Osteocyte (in vitro differentiated cells): Measurements from ENCODE around the gene ZNF438. TPM values are rescaled to one million over a fixed set of nuclear protein-coding genes. Genes with fewer than 3 reads are reported as not detected.

Experiments
- DNase-seq: peaks from one replicate; pipeline ENCODE4 v3.0.0; 2021; ENCODE audit warnings: mixed read lengths; ENCODE audit not compliant: unreplicated experiment; ENCODE audit errors: extremely low spot score
- H3K27ac Mint-ChIP-seq: one replicate; pipeline ENCODE4 v1.8.0; 2021; ENCODE audit warnings: mild to moderate bottlenecking, mixed read lengths; ENCODE audit not compliant: unreplicated experiment
- H3K27me3 Mint-ChIP-seq: one replicate; pipeline ENCODE4 v1.8.0; 2021; ENCODE audit warnings: mixed read lengths; ENCODE audit not compliant: unreplicated experiment
- H3K36me3 Mint-ChIP-seq: one replicate; pipeline ENCODE4 v1.8.0; 2021; ENCODE audit warnings: mixed read lengths; ENCODE audit not compliant: unreplicated experiment
- H3K4me1 Mint-ChIP-seq: one replicate; pipeline ENCODE4 v1.8.0; 2021; ENCODE audit warnings: mixed read lengths; ENCODE audit not compliant: unreplicated experiment
- H3K4me3 Mint-ChIP-seq: one replicate; pipeline ENCODE4 v1.8.0; 2021; ENCODE audit warnings: mild to moderate bottlenecking, moderate library complexity, mixed read lengths; ENCODE audit not compliant: unreplicated experiment
- H3K9me3 Mint-ChIP-seq: one replicate; pipeline ENCODE4 v1.8.0; 2021; ENCODE audit warnings: mixed read lengths; ENCODE audit not compliant: unreplicated experiment
- CTCF ChIP-seq: fragments of 200-600 bp; sonication (generic); IDR thresholded peaks from 2 replicates; pipeline ENCODE4 v1.5.0; 2021; ENCODE audit warnings: antibody characterized with exemption, mild to moderate bottlenecking, moderate library complexity
- total RNA-seq: library from RNA; stranded (reverse); gene quantifications from 2 replicates; pipeline ENCODE4 v1.2.1, GENCODE V29; 2021

Gene ZNF438
- total RNA-seq, 1 donor from 2014 or later = 4.8 TPM

- no peak for TF ChIP-seq CTCF
- no peaks in the 10 kb centered on the region for H3K27me3 Mint-ChIP-seq
- DNase-seq = no peak
- peaks cover 10% of the 10 kb centered on the region for H3K36me3 Mint-ChIP-seq
- peak overlapping the region; percentile 66 for H3K27ac Mint-ChIP-seq
- peaks cover 13% of the 10 kb centered on the region for H3K9me3 Mint-ChIP-seq
- peaks cover 36% of the 10 kb centered on the region for H3K4me1 Mint-ChIP-seq
- no peak overlapping the region for H3K4me3 Mint-ChIP-seq
These were observed 34.0 kb downstream of the ZNF438 start for GRCh38 chr10:30997536-30998235.

GRCh38 chr10:30996481-30997005 lies 35.1 kb downstream of the ZNF438 start:
- Mint-ChIP-seq H3K4me1 (peaks cover 38% of the 10 kb centered on the region), H3K4me3 (no peak overlapping the region), H3K27me3 (no peaks in the 10 kb centered on the region), H3K27ac (peak overlapping the region; percentile 40), H3K9me3 (peaks cover 13% of the 10 kb centered on the region), H3K36me3 (peaks cover 10% of the 10 kb centered on the region)
- no peak for TF ChIP-seq CTCF
- DNase-seq = no peak

- no peak for DNase-seq
- no peak overlapping the region for H3K4me3 Mint-ChIP-seq
- no peaks in the 10 kb centered on the region for H3K27me3 Mint-ChIP-seq
- H3K27ac Mint-ChIP-seq = no peak overlapping the region
- TF ChIP-seq CTCF = no peak
- H3K9me3 Mint-ChIP-seq = peaks cover 13% of the 10 kb centered on the region
- peaks cover 10% of the 10 kb centered on the region for H3K36me3 Mint-ChIP-seq
- H3K4me1 Mint-ChIP-seq = peaks cover 37% of the 10 kb centered on the region
These were observed 36.4 kb downstream of the ZNF438 start for GRCh38 chr10:30995081-30995770.

GRCh38 chr10:30993155-30993554 lies 38.5 kb downstream of the ZNF438 start:
- peaks cover 22% of the 10 kb centered on the region for H3K4me1 Mint-ChIP-seq
- H3K9me3 Mint-ChIP-seq = peaks cover 13% of the 10 kb centered on the region
- H3K36me3 Mint-ChIP-seq = peaks cover 10% of the 10 kb centered on the region
- peak overlapping the region; percentile 14 for H3K27ac Mint-ChIP-seq
- TF ChIP-seq CTCF = no peak
- no peak overlapping the region for H3K4me3 Mint-ChIP-seq
- DNase-seq = no peak
- no peaks in the 10 kb centered on the region for H3K27me3 Mint-ChIP-seq

GRCh38 chr10:30992681-30993080 lies 39.0 kb downstream of the ZNF438 start:
- Mint-ChIP-seq H3K27me3 (no peaks in the 10 kb centered on the region), H3K9me3 (peaks cover 13% of the 10 kb centered on the region), H3K27ac (no peak overlapping the region), H3K36me3 (peaks cover 10% of the 10 kb centered on the region), H3K4me1 (peaks cover 18% of the 10 kb centered on the region), H3K4me3 (no peak overlapping the region)
- no peak for TF ChIP-seq CTCF
- no peak for DNase-seq
